Measurements from ENCODE around the gene PLPPR4.
"Not testable (repeated sequence)": the region's sequence is repeated elsewhere in the genome, so short reads cannot be mapped to it uniquely, and the experiment has no call there.

PLPPR4 gene

DNA sequence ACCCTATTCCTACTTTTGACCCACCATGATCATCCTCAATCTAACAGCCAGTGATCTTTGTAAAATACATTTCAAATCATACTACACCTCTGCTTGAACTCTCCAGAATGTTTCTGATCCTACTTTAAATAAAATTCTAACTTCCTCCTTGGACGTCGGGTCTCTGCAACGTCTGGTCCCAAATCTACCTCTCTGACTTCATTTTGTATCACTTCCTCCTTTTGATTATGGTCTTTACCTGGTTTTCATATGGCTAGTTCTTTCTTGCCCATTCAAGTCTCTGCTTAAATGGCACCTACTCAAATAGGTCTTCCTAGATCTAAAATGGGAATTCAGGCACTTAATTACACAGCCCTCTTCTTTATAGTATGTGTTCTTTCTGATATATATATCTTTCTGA, 18.2 kb downstream of the PLPPR4 start:
- no peaks in the 10 kb centered on the region for H3K4me1 Mint-ChIP-seq
- H3K27ac Mint-ChIP-seq = no peak overlapping the region
- H3K36me3 Mint-ChIP-seq = no peaks in the 10 kb centered on the region
- H3K4me3 Mint-ChIP-seq = no peak overlapping the region
- H3K27me3 Mint-ChIP-seq = no peaks in the 10 kb centered on the region
- DNase-seq (no peak), ATAC-seq (replicated peaks) (no peak)
- H3K9me3 Mint-ChIP-seq = peaks cover 2 to 5% of the 10 kb centered on the region in 2 donors

DNA sequence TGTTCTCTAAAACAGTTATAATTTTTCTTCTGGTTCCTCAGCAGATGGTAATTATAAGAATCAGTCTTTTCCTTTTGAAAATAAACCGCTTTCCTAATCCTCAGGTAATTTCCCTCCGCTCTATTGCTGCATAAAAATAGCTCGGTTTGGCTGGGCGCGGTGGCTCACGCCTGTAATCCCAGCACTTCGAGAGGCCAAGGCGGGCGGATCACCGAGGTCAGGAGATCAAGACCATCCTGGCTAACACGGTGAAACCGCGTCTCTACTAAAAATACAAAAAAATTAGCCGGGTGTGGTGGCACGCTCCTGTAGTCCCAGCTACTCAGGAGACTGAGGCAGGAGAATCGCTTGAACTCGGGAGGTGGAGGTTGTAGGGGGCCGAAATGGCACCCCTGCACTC, 19.2 kb downstream of the PLPPR4 start:
- H3K4me1 Mint-ChIP-seq; H3K4me3 Mint-ChIP-seq; DNase-seq; ATAC-seq (replicated peaks); H3K36me3 Mint-ChIP-seq; H3K27me3 Mint-ChIP-seq; H3K9me3 Mint-ChIP-seq; H3K27ac Mint-ChIP-seq: not testable (repeated sequence)

DNA sequence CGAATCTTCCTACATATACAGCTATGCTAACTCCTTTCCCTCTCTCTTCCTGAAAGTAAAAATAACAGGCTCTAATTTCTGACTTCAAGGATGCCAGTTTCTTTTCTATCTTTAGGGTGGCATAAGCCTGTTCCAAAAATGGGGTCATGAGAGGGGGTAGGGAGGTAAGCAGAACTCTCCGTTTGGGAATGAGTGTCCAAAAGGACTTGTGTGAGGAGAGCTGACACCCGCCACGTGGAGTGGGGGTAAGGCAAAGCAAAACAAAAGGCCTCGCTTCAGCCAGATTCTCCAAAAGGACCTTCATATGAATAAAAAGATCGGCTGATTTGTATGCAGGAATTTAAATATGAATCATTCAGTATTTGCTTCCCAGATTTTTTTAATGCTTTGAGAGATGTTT, 28.6 kb downstream of the PLPPR4 start:
- no peaks in the 10 kb centered on the region for H3K4me1 Mint-ChIP-seq
- no peak overlapping the region for H3K27ac Mint-ChIP-seq
- H3K9me3 Mint-ChIP-seq = peaks cover 5 to 12% of the 10 kb centered on the region in 2 donors
- no peak overlapping the region for H3K4me3 Mint-ChIP-seq
- DNase-seq (no peak), ATAC-seq (replicated peaks) (no peak)
- H3K27me3 Mint-ChIP-seq = no peaks in the 10 kb centered on the region
- H3K36me3 Mint-ChIP-seq = no peaks in the 10 kb centered on the region

DNA sequence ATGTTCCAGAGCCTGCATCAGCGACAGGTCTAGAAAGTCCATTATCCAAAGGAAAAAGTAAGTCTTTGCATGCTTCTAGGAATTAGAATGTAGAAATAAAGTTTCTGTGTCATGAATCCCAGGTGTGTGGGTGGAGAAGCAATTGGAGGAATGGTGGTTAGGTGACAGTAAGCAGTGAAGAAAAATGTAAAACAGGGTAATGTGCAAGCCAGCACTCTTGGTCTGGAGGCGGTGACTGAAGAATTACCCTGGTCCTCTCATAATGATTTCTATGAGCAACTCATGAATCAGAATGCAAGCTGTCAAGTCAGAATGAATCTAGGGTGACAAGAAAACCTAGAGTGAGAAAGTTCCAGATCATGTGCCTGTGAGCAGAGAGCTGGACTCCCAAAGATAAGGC, 33.6 kb downstream of the PLPPR4 start:
- DNase-seq (no peak), ATAC-seq (replicated peaks) (no peak)
- Mint-ChIP-seq H3K27ac (no peak overlapping the region), H3K27me3 (no peaks in the 10 kb centered on the region), H3K36me3 (no peaks in the 10 kb centered on the region), H3K9me3 (peaks cover under 1 to 2% of the 10 kb centered on the region in 2 donors), H3K4me1 (no peaks in the 10 kb centered on the region), H3K4me3 (no peak overlapping the region)

DNA sequence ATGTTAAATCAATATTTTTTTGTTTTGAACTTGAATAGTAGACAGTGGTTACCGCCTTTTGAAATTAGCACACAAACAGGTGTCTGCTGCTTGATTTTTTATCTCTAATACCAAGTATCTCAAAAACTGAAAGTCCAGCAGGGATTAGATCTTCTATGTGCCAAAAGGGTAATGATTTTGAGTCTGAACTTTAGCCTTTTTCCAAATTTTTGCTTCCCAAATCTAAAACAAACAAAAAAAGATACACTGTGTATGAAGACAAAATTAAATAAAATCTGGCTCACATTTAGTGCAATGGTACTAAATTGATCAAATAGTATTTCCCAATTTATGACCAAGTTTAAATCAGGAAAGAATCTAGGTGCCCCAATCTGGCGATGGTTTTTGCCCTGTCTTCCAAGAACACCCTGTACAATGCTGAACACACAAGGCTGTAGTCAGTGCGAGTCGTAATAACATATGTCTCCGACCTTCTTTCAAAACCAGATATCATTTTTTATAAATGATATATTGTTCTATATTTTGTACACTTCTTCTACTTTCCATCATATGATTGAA, 40.5 kb downstream of the PLPPR4 start:
- Mint-ChIP-seq H3K4me1 (no peaks in the 10 kb centered on the region), H3K36me3 (no peaks in the 10 kb centered on the region), H3K4me3 (no peak overlapping the region), H3K27me3 (no peaks in the 10 kb centered on the region), H3K9me3 (peaks cover 5 to 7% of the 10 kb centered on the region in 2 donors), H3K27ac (no peak overlapping the region)
- DNase-seq (no peak), ATAC-seq (replicated peaks) (no peak)

DNA sequence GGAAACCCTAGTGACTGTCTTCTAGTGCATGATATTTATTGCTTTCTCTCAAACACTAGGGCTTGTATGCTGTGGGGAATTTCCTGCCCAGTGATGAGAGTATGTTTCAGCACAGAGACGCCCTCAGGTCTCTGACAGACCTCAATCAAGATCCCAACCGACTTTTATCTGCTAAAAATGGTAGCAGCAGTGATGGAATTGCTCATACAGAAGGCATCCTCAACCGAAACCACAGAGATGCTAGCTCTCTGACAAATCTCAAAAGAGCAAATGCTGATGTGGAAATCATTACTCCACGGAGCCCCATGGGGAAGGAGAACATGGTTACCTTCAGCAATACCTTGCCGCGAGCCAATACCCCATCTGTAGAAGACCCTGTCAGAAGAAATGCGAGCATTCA, 41.3 kb downstream of the PLPPR4 start:
- no peak overlapping the region for H3K4me3 Mint-ChIP-seq
- no peaks in the 10 kb centered on the region for H3K27me3 Mint-ChIP-seq
- no peaks in the 10 kb centered on the region for H3K36me3 Mint-ChIP-seq
- H3K4me1 Mint-ChIP-seq = no peaks in the 10 kb centered on the region
- H3K27ac Mint-ChIP-seq = no peak overlapping the region
- DNase-seq (no peak), ATAC-seq (replicated peaks) (no peak)
- peaks cover 5 to 7% of the 10 kb centered on the region in 2 donors for H3K9me3 Mint-ChIP-seq

DNA sequence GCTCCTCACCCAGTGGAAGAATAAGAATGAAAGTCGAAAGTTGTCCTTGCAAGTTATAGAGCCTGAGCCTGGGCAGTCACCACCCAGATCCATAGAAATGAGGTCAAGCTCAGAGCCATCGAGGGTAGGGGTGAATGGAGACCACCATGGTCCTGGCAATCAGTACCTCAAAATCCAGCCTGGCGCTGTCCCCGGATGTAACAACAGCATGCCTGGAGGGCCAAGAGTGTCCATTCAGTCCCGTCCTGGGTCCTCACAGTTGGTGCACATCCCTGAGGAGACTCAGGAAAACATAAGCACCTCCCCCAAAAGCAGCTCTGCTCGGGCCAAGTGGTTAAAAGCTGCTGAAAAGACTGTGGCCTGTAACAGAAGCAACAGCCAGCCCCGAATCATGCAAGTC, 41.8 kb downstream of the PLPPR4 start:
- H3K4me1 Mint-ChIP-seq = no peaks in the 10 kb centered on the region
- ATAC-seq (replicated peaks) = no peak
- peaks cover 5 to 7% of the 10 kb centered on the region in 2 donors for H3K9me3 Mint-ChIP-seq
- H3K4me3 Mint-ChIP-seq = no peak overlapping the region
- DNase-seq = no peak
- H3K36me3 Mint-ChIP-seq = no peaks in the 10 kb centered on the region
- no peak overlapping the region for H3K27ac Mint-ChIP-seq
- H3K27me3 Mint-ChIP-seq = no peaks in the 10 kb centered on the region

DNA sequence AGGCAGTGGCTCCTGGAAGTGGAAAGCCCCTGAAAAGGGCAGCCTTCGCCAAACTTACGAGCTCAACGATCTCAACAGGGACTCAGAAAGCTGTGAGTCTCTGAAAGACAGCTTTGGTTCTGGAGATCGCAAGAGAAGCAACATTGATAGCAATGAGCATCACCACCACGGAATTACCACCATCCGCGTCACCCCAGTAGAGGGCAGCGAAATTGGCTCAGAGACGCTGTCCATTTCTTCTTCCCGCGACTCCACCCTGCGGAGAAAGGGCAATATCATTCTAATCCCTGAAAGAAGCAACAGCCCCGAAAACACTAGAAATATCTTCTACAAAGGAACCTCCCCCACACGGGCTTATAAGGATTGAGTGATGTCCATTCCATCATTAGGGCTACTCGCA, 42.4 kb downstream of the PLPPR4 start:
- Mint-ChIP-seq H3K4me3 (no peak overlapping the region), H3K9me3 (peaks cover 5 to 7% of the 10 kb centered on the region in 2 donors), H3K36me3 (no peaks in the 10 kb centered on the region), H3K4me1 (no peaks in the 10 kb centered on the region), H3K27ac (no peak overlapping the region), H3K27me3 (no peaks in the 10 kb centered on the region)
- DNase-seq (no peak), ATAC-seq (replicated peaks) (no peak)

DNA sequence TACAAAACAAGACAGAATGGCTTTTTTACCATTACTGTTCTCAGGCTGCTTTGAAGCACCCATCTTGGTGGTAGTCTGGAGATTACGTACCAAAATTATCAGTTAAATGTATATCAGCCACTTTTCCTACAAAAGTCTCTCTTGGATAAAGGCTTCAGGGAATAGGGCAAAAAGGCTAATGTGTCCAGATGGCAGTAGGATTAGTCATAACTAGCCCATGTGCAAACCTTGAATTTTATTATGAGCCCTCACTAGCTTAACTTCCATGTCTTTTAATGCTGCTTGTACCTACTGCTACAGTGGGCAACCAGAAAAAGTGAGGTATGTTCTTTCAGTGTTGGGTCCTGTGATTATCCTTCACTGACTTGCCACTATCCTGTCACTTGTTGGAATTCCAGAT, 51.0 kb downstream of the PLPPR4 start:
- no peak overlapping the region for H3K4me3 Mint-ChIP-seq
- no peak overlapping the region for H3K27ac Mint-ChIP-seq
- DNase-seq (no peak), ATAC-seq (replicated peaks) (no peak)
- H3K9me3 Mint-ChIP-seq = peaks cover 0 to 3% of the 10 kb centered on the region in 2 donors
- H3K36me3 Mint-ChIP-seq = no peaks in the 10 kb centered on the region
- no peaks in the 10 kb centered on the region for H3K4me1 Mint-ChIP-seq
- H3K27me3 Mint-ChIP-seq = no peaks in the 10 kb centered on the region

DNA sequence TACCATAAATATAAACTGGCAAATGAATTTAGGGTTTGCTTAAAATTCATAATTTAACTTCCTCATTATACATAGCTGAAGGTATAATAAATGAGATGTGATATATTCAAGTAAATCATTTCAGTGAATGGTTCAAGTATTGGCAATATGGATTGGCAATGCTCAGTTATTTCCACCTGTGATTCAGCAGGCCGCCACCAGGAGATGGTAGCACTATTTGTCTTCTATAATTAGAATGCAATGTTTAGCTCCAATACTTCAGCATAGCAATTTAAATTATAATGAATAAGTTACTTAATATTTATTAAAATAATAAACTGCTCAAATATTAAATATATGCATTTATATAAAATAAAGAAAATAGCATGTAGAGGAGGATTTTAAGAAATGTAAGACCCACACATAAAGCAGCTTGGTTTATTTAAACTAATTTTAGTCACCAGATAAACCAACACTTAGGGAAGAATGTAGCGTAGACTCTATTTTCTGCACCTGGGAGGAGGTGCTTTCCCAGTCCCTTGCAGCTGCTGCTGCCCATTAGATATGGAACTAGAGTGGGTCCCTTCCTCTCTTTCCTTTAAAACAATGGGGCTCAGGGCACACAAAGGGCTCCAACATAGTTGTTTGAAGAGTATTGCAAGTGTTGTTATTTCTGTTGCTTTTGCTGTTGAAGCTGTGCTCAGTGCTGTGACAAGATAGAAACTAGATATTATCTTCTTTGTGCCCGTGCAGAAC, 62.1 kb downstream of the PLPPR4 start:
- Mint-ChIP-seq H3K27ac (no peak overlapping the region), H3K9me3 (no peaks in the 10 kb centered on the region), H3K4me1 (no peaks in the 10 kb centered on the region), H3K36me3 (no peaks in the 10 kb centered on the region), H3K27me3 (no peaks in the 10 kb centered on the region), H3K4me3 (no peak overlapping the region)
- DNase-seq (no peak), ATAC-seq (replicated peaks) (no peak)

DNA sequence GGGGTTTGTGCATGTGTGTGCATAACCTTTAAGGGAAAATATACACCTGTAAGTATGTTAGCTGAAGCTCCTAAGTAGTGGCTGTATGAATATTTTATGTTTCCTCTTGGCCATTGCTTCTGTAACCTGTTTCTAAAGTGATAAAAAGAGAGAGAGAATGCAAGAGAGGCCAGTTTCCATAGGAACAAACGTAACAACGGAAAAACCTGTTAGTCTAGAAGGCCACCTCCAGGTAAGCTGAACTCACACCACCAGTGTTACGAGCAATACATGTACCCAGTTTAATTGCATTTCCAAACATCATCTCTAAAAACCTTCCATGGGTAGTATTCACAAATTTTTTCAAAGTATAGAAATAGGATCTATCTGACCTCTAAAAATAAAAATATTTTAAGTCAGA, 63.1 kb downstream of the PLPPR4 start:
- Mint-ChIP-seq H3K27me3 (no peaks in the 10 kb centered on the region), H3K4me1 (no peaks in the 10 kb centered on the region), H3K9me3 (no peaks in the 10 kb centered on the region), H3K27ac (no peak overlapping the region), H3K4me3 (no peak overlapping the region), H3K36me3 (no peaks in the 10 kb centered on the region)
- DNase-seq (no peak), ATAC-seq (replicated peaks) (no peak)

DNA sequence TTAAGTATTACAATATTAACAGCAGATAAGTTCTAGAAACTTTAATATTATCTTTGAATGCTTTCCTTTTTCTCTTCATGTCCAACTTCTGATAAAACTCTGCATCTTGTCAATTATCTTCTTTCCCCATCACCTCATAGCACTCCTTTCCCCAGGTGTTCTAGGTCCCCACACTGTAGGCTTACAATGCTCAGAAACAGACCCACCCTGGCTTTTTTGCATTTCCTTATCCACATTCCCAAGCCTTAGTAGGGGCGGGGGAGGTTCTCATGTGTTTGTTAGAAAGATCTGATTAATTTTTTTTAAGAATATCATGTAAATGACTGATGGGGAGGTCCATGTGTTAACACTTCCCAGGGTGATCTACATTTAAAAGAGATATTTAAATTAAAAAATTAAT, 63.9 kb downstream of the PLPPR4 start:
- Mint-ChIP-seq H3K9me3 (no peaks in the 10 kb centered on the region), H3K4me3 (no peak overlapping the region), H3K4me1 (no peaks in the 10 kb centered on the region), H3K27me3 (no peaks in the 10 kb centered on the region), H3K36me3 (no peaks in the 10 kb centered on the region), H3K27ac (no peak overlapping the region)
- DNase-seq = no peak
- ATAC-seq (replicated peaks) = no peak

DNA sequence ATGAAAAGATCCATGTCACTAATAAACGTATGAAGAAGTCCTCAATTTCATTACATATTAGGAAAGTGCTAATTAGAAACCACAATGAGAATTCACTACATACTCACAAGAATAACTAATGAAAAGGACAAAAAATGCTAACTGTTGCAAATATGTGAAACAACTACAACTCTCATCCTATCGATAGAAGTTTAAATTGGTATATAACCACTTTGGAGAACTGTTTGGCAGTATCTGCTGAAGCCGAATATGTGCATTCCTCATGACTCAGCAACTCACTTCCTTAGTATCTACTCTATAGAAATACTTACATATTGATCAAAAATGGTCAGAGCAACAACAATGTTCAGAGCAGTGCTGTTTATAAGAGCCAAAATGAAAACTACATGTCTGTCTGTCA, 66.8 kb downstream of the PLPPR4 start:
- Mint-ChIP-seq H3K36me3 (no peaks in the 10 kb centered on the region), H3K27ac (no peak overlapping the region), H3K4me3 (no peak overlapping the region), H3K4me1 (no peaks in the 10 kb centered on the region), H3K9me3 (no peaks in the 10 kb centered on the region), H3K27me3 (no peaks in the 10 kb centered on the region)
- no peak for ATAC-seq (replicated peaks)
- DNase-seq = no peak

DNA sequence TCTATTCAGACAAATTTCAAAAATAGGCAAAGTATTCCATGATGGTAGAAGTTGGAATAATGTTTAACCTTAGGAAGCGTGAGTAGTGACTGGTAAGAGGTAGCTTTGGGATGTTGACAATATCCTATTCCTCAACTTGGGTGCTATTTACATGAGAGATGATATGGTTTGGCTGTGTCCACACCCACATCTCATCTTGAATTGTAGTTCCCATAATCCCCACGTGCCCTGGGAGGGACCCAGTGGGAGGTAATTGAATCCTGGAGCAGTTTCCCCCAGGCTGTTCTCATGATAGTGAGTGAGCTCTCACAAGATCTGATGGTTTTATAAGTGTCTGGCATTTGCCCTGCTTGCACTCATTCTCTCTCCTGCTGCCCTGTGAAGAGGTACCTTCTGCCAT, 67.3 kb downstream of the PLPPR4 start:
- Mint-ChIP-seq H3K4me3 (no peak overlapping the region), H3K4me1 (no peaks in the 10 kb centered on the region), H3K27me3 (no peaks in the 10 kb centered on the region), H3K36me3 (no peaks in the 10 kb centered on the region), H3K9me3 (no peaks in the 10 kb centered on the region), H3K27ac (no peak overlapping the region)
- ATAC-seq (replicated peaks) = no peak
- DNase-seq = no peak

DNA sequence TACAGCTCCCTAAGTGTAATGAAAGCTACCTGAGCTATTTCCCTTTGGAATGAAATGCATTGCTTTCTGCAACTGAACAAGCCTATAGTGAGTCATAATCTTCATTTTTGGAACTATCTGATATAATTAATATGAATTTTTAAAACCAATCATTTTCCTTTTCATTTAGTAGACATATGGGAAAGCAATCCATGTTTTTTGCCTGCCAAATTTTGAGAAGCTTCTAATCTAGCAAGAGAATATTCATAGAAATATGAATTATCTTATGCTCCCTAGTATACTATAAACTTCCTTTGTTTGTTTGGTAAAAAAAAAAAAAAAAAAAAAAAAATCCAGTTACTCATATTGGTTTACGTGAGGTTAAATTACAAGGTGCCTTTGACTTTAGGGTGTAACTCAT, 68.3 kb downstream of the PLPPR4 start:
- no peak overlapping the region for H3K4me3 Mint-ChIP-seq
- H3K9me3 Mint-ChIP-seq = no peaks in the 10 kb centered on the region
- no peaks in the 10 kb centered on the region for H3K27me3 Mint-ChIP-seq
- H3K4me1 Mint-ChIP-seq = no peaks in the 10 kb centered on the region
- no peaks in the 10 kb centered on the region for H3K36me3 Mint-ChIP-seq
- no peak for ATAC-seq (replicated peaks)
- H3K27ac Mint-ChIP-seq = no peak overlapping the region
- DNase-seq = no peak

DNA sequence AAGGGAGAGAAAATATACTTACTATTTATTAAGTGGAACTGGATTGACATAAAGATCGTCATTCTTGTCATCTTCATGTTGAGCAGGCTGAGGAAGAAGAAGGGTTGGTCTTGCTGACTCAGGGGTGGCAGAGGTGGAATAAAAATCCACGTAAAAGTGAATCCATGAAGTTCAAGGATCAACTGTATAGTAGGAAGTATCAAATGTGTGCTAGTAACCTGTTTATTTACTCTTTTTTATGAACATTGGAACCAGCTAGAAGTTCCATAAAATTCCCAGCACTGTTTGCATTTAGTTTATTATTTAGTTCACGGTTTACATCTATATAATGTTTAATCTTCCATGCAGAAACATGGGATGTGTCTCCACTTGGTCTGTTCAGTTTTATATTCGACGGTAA, 70.7 kb downstream of the PLPPR4 start:
- no peaks in the 10 kb centered on the region for H3K9me3 Mint-ChIP-seq
- H3K27me3 Mint-ChIP-seq = no peaks in the 10 kb centered on the region
- DNase-seq = no peak
- no peak for ATAC-seq (replicated peaks)
- H3K27ac Mint-ChIP-seq = no peak overlapping the region
- H3K4me3 Mint-ChIP-seq = no peak overlapping the region
- no peaks in the 10 kb centered on the region for H3K4me1 Mint-ChIP-seq
- H3K36me3 Mint-ChIP-seq = no peaks in the 10 kb centered on the region

All from stimulated activated naive B cell treated with anti-CD40 and anti-IgM and Interleukin-4, amounts not matched to agents 10 μg/mL and 1 μg/mL and 100 μg/mL, for 72 hours (primary cell).